A549 (cell line): Measurements from ENCODE around the gene ENTPD3.

Experiments used
- HDAC2 ChIP-seq: fragments of 200-600 bp; sonication (generic); IDR thresholded peaks from 2 replicates; pipeline ENCODE4 v1.6.1; 2016
- JUN ChIP-seq, 2 experiments: fragments of >200 bp; sonication (Bioruptor Twin); formaldehyde crosslinking; IDR thresholded peaks; 2 replicates in 1 of 2; 3 replicates in 1 of 2; pipeline ENCODE4 v1.6.1; 2016 to 2017
- MYC ChIP-seq: IDR thresholded peaks from 2 replicates; pipeline ENCODE4 v1.6.1; 2012; ENCODE audit warnings: mild to moderate bottlenecking, inconsistent platforms, low read length, improper control_type of control experiment, borderline replicate concordance
- TF ChIP-seq, protein P1 (sequence below): fragments of >200 bp; sonication (Bioruptor Twin); formaldehyde crosslinking; IDR thresholded peaks from 3 replicates; pipeline ENCODE4 v1.5.1; 2016
- TF ChIP-seq, protein P2 (sequence below): fragments of 450-650 bp; IDR thresholded peaks from 2 replicates; pipeline ENCODE4 v1.6.1; 2014; ENCODE audit warnings: antibody characterized with exemption

DNA sequence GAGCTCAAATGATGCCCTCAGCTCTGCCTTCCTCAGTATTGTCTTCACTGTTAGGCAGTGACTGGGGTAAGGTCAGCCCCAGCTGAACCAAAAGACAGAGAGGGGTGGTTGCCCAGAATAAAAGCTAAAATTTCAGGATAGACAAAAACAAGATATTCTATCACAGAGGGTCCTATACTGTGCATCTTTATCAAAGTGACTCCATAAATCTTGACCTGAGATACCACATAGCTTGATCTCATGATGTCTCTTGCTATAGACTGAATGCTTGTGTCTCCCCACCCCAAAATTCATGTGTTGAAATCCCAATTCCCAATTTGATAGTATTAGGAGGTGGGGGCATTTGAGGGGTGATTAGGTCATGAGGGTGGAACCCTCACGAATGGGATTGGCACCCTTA lies 47.1 kb upstream of the ENTPD3 start:
- TF ChIP-seq, protein P1, sequence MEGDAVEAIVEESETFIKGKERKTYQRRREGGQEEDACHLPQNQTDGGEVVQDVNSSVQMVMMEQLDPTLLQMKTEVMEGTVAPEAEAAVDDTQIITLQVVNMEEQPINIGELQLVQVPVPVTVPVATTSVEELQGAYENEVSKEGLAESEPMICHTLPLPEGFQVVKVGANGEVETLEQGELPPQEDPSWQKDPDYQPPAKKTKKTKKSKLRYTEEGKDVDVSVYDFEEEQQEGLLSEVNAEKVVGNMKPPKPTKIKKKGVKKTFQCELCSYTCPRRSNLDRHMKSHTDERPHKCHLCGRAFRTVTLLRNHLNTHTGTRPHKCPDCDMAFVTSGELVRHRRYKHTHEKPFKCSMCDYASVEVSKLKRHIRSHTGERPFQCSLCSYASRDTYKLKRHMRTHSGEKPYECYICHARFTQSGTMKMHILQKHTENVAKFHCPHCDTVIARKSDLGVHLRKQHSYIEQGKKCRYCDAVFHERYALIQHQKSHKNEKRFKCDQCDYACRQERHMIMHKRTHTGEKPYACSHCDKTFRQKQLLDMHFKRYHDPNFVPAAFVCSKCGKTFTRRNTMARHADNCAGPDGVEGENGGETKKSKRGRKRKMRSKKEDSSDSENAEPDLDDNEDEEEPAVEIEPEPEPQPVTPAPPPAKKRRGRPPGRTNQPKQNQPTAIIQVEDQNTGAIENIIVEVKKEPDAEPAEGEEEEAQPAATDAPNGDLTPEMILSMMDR: no peak
- no peak for TF ChIP-seq MYC
- TF ChIP-seq HDAC2: no peak
- TF ChIP-seq JUN (IDR thresholded peaks at IDR 0.05): no peak
- TF ChIP-seq, protein P2, sequence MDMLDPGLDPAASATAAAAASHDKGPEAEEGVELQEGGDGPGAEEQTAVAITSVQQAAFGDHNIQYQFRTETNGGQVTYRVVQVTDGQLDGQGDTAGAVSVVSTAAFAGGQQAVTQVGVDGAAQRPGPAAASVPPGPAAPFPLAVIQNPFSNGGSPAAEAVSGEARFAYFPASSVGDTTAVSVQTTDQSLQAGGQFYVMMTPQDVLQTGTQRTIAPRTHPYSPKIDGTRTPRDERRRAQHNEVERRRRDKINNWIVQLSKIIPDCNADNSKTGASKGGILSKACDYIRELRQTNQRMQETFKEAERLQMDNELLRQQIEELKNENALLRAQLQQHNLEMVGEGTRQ: no peak
